HG02970 (cell line): Measurements from ENCODE around the gene LIG3.
"Not testable (repeated sequence)": the region's sequence is repeated elsewhere in the genome, so short reads cannot be mapped to it uniquely, and the experiment has no call there.

Source experiments
- ATAC-seq: cut with Tn5 transposase; IDR thresholded peaks from one replicate; pipeline ENCODE4 v1.9.1; 2021; ENCODE audit warnings: mild to moderate bottlenecking, moderate library complexity, moderate number of reproducible peaks; ENCODE audit not compliant: unreplicated experiment, low FRiP score

Gene LIG3

DNA sequence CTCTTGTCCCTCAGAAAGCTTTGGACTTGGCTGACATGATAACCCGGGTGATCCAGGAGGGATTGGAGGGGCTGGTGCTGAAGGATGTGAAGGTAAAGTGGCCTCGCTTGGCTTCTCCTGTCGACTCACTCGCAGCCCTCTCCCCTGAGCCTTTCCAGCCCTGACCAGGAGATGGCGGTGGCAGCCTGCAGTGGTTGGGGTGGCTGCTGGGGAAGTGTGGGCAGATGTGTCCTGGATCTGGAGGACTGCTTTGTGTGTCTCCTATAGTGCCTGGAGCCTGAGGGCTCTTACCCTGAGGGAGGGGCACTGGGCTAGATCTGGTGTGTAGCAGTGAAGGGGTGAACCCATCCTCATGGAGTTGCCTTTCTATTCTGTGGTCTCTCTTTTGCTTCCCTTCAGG is 17.9 kb downstream of the LIG3 start:
- no peak for ATAC-seq

- ATAC-seq = no peak
Measured at GRCh38 chr17:34999456-34999855, 19.1 kb downstream of the LIG3 start.

GRCh38 chr17:35000965-35001364 is 20.7 kb downstream of the LIG3 start:
- ATAC-seq = not testable (repeated sequence)

- ATAC-seq = no peak
Measured at GRCh38 chr17:35001549-35001948, 21.2 kb downstream of the LIG3 start.

- no peak for ATAC-seq
Measured at GRCh38 chr17:35002876-35003551, 22.7 kb downstream of the LIG3 start.

DNA sequence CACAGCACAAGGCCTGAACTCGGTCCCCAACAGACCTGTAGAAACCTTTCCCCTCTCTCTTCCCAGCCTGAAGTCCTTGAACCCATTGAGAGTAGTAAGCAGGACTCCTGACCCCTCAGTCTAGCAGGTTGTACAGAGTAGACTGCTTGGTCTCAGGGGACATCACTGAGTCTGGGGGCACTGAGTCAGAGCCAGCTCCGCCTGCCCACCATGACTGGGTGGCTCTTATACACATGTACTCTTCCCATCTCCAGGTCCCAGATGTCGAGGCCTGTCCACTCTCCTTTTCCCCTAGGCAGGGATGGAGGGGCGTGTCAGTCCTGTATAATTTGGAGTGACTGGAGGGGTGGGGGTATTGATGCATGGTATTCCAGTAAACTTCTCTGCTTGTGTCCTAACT is 23.5 kb downstream of the LIG3 start:
- no peak for ATAC-seq

GRCh38 chr17:35006345-35006744 is 26.0 kb downstream of the LIG3 start:
- no peak for ATAC-seq

GRCh38 chr17:35006961-35007360 is 26.6 kb downstream of the LIG3 start:
- no peak for ATAC-seq

DNA sequence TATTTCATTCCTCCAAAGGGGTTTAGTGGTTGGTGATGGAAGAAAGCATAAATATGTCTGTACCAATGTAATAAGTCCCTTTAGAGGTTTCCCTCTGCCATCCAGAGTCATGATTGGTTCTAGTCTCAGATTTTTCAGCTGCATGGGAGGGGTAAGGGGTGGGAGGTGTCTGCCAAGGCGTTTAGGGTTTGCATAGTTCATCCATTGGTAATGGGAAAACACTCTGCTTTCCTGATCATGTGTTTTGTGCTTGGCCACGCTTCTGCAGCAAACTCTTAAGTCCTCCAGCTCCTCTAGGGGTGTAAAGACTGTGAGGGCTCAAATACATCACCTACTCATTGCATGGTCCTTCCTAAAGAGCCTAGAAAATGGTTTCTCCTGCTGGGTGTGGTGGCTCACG is 29.8 kb downstream of the LIG3 start:
- no peak for ATAC-seq

GRCh38 chr17:35011671-35012216 is 31.4 kb downstream of the LIG3 start:
- no peak for ATAC-seq

- no peak for ATAC-seq
Measured at GRCh38 chr17:35016369-35016768, 36.1 kb downstream of the LIG3 start.

GRCh38 chr17:35017021-35017420 is 36.7 kb downstream of the LIG3 start:
- no peak for ATAC-seq

DNA sequence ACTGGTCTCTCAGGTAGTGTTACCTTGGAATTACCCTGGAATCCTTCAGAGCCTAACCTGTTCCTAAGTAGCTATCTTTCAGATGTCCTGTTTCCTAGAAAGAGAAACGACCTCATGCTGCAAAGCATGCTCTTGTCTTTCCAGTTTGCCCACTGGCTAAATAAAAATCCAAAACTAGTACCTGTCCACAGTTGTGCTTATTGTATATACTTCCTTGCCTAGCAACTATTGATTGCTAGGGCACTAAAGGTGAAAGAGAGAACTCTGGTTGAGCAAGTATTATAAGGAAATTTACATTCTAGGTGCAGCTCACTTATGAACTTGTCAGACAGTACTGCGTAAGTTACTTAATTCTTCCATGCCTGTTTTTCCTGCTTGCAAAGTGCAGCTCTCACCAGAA is 38.5 kb downstream of the LIG3 start:
- ATAC-seq = no peak

DNA sequence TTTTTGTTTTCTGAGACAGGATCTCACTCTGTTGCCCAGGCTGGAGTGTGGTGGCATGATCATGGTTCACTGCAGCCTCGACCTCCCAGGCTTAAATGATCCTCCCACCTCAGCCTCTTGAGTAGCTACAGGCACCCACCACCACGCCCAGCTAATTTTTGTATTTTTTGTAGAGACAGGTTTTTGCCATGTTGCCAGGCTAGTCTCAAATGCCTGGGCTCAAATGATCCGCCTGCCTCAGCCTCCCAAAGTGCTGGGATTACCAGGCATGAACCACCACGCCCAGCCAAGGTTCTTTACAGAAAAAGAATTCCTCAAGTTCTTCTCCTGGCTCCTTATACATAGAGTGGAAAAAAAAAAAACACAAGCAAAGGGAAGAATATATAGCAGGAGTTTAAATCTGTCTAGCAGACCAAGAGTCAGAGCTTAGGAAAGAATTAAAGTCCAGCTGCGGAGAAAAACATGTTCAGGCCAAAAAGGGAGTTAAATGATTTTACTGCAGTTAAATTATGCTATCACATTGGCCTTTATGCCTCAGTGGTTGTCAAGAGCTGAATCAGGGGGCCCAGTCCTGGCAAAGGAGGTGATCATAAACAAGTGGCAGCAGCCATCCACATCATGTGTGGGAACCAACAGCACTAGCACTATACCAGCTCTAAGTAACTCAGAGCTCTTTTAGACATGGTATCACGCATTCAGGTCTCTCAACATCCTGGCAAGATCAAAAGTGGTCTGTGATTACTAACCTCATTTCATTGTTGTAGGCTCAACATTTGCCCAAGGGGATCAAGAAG is 39.3 kb downstream of the LIG3 start:
- ATAC-seq = no peak

DNA sequence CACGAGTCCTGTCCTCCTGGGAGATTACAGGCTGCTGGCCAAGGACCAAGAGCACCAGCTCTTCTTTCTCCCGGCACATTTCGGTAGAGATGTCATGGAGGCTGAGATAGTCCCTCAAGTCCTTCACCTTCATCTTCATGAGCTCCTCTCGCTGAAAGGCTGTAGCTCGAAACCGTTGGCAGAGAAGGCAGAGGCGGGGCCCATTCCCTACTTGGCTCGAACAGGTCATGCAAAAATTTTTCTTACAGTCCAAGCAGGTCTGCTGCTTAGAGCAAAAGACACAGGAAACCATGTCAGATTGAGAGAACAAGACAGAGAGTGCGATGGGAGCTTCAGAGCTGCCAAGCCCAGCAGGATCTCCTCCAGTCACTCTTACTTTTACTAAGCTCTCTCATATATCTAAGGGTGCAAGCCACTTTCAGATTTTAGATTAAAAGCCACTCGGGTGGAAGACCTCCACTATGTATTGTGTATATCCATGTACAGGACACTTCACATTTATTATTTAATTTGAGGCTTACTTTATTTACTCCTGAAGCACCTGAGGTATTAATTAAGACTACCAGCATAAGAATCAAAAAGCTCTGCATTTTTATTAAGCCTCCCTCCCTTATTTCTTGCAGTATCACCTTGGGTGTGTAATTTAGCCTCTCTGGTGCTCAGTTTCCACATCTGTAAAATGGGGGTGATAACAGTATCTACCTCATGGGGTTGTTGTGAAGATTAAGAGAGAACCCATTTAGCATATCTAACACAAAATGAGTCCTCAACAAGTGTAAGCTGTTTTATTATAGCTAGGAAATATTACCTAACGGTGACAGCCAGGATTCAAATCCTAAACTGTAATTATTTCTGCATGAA is 41.4 kb downstream of the LIG3 start:
- no peak for ATAC-seq

- no peak for ATAC-seq
Measured at GRCh38 chr17:35022536-35023063, 42.3 kb downstream of the LIG3 start.

DNA sequence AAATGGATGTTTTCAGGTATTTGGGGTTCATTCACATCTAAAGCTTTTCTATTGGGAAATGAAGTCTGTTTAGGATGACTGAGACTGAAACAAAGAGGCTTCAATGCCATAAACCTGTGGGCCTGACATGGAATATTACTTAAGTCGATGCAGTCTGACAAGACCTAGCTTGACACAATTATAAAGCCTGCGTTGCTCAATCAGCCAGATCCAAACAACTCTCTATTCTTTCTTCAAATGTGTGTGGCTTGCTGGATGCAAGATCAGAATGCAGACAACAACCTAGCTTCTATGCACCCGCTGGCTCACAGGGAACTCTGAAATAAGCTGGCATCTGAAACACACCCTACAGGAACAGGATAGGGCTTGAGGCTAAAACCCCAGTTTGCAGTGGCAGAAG is 43.2 kb downstream of the LIG3 start:
- ATAC-seq = no peak

GRCh38 chr17:35025541-35025940 is 45.2 kb downstream of the LIG3 start:
- ATAC-seq = no peak

GRCh38 chr17:35028097-35028496 is 47.8 kb downstream of the LIG3 start:
- ATAC-seq = not testable (repeated sequence)

GRCh38 chr17:35028531-35029262 is 48.4 kb downstream of the LIG3 start:
- ATAC-seq = no peak
